Measurements from ENCODE around the gene PRPF6. TPM values are rescaled to one million over a fixed set of nuclear protein-coding genes. Genes with fewer than 3 reads are reported as not detected.

The PRPF6 gene
- total RNA-seq, 1 donor from 2014 or later: 52.6 TPM

DNA sequence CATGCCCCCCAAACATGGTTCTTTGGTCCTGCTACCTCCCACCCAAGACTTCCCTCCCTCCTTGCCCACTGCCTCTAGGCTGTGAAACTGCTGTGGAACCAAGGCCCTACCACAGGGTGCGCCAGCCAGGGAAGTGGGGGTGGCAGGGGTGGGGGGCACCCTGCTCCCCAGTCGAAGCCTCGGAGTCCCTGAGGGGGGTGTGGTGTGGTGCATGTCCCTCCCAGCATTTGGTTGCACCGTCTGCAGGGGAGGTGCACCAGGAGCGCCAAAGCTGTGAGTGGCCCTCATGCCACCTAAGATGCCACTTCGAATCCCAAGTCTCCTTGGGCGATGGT lies 96.6 kb downstream of the PRPF6 start:
- H3K79me2 ChIP-seq (ENCODE audit: insufficient read depth, low read length): no peaks in the 10 kb centered on the region
- no peaks in the 10 kb centered on the region for H3K27me3 ChIP-seq (ENCODE audit: insufficient read depth, low read length)
- no peak overlapping the region for H3K4me3 ChIP-seq (ENCODE audit: insufficient read depth, low read depth, low read length)
- no peak for TF ChIP-seq EZH2 (IDR thresholded peaks at IDR 0.05; ENCODE audit: insufficient read depth, low read length)
- TF ChIP-seq, protein P1, sequence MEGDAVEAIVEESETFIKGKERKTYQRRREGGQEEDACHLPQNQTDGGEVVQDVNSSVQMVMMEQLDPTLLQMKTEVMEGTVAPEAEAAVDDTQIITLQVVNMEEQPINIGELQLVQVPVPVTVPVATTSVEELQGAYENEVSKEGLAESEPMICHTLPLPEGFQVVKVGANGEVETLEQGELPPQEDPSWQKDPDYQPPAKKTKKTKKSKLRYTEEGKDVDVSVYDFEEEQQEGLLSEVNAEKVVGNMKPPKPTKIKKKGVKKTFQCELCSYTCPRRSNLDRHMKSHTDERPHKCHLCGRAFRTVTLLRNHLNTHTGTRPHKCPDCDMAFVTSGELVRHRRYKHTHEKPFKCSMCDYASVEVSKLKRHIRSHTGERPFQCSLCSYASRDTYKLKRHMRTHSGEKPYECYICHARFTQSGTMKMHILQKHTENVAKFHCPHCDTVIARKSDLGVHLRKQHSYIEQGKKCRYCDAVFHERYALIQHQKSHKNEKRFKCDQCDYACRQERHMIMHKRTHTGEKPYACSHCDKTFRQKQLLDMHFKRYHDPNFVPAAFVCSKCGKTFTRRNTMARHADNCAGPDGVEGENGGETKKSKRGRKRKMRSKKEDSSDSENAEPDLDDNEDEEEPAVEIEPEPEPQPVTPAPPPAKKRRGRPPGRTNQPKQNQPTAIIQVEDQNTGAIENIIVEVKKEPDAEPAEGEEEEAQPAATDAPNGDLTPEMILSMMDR (IDR thresholded peaks at IDR 0.05; ENCODE audit: insufficient read depth, low read depth, low read length): no peak
- no peak overlapping the region for H3K27ac ChIP-seq (ENCODE audit: low read depth, low read length)
- H3K36me3 ChIP-seq (ENCODE audit: insufficient read depth, low read length): no peaks in the 10 kb centered on the region
- DNase-seq (ENCODE audit: low read depth): no peak
- H3K27ac Mint-ChIP-seq (ENCODE audit: unreplicated experiment): no peak overlapping the region
- no peaks in the 10 kb centered on the region for H3K4me1 Mint-ChIP-seq (ENCODE audit: low read depth, unreplicated experiment)
- no peak overlapping the region for H3K9ac ChIP-seq (ENCODE audit: low read length)
- H3K4me3 Mint-ChIP-seq (ENCODE audit: unreplicated experiment): no peak overlapping the region
- H2AFZ ChIP-seq (ENCODE audit: low read depth, low read length): no peak overlapping the region
- no peaks in the 10 kb centered on the region for H3K36me3 Mint-ChIP-seq (ENCODE audit: low read depth, unreplicated experiment)
- H4K20me1 ChIP-seq (ENCODE audit: insufficient read depth, low read length): peaks cover 15% of the 10 kb centered on the region
- H3K9me3 Mint-ChIP-seq (ENCODE audit: unreplicated experiment): no peaks in the 10 kb centered on the region
- H3K4me1 ChIP-seq (ENCODE audit: insufficient read depth, low read length): peaks cover 8% of the 10 kb centered on the region
- no peak overlapping the region for H3K4me2 ChIP-seq (ENCODE audit: low read length)
- no peaks in the 10 kb centered on the region for H3K9me3 ChIP-seq (ENCODE audit: insufficient read depth, low read depth, low read length)
- no peak for FAIRE-seq
- H3K27me3 Mint-ChIP-seq (ENCODE audit: low read depth, unreplicated experiment): no peaks in the 10 kb centered on the region

DNA sequence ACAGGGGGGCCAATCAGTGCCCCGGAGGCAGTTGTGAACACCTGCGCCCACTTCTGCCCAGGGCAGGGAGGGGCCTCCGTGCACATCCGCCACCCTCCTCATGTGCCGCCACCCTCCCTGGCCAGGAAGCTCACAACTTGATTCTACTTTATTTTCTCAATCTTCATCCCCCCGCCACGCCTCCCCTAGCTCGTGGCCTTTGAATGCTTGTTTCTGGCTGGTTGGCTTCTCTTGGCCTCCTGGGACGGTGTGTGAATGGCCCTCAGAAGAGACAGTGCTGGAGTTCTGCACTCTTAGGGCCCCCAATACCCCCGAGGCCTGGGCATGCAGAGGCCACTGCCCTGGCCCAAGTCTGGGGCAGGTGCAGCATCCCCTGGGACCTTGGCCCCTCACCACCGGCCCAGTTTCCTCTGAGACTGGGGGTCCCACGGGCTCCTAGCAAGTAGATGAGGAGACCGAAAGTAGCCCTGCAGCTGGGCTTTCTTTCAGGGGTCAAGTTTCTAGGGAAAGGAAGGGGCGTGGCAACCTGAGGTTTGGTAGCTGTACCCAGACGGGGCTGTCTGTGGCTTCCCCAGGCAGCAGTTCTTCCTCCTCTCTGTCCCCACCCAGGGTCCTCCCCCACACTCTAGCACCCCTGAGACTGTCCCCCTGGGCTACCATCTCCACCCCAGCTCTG lies 97.1 kb downstream of the PRPF6 start:
- no peak overlapping the region for H3K27ac ChIP-seq (ENCODE audit: low read depth, low read length)
- H3K36me3 Mint-ChIP-seq (ENCODE audit: low read depth, unreplicated experiment): no peaks in the 10 kb centered on the region
- H2AFZ ChIP-seq (ENCODE audit: low read depth, low read length): no peak overlapping the region
- peak overlapping the region; percentile 96 for H3K4me2 ChIP-seq (ENCODE audit: low read length)
- DNase-seq (ENCODE audit: low read depth) (no peak), FAIRE-seq (no peak)
- H3K4me1 ChIP-seq (ENCODE audit: insufficient read depth, low read length): peaks cover 8% of the 10 kb centered on the region
- H3K27ac Mint-ChIP-seq (ENCODE audit: unreplicated experiment): no peak overlapping the region
- no peaks in the 10 kb centered on the region for H3K36me3 ChIP-seq (ENCODE audit: insufficient read depth, low read length)
- peaks cover 3% of the 10 kb centered on the region for H3K27me3 ChIP-seq (ENCODE audit: insufficient read depth, low read length)
- H3K27me3 Mint-ChIP-seq (ENCODE audit: low read depth, unreplicated experiment): no peaks in the 10 kb centered on the region
- no peak overlapping the region for H3K4me3 Mint-ChIP-seq (ENCODE audit: unreplicated experiment)
- H4K20me1 ChIP-seq (ENCODE audit: insufficient read depth, low read length): peaks cover 15% of the 10 kb centered on the region
- H3K9me3 ChIP-seq (ENCODE audit: insufficient read depth, low read depth, low read length): no peaks in the 10 kb centered on the region
- no peaks in the 10 kb centered on the region for H3K4me1 Mint-ChIP-seq (ENCODE audit: low read depth, unreplicated experiment)
- no peaks in the 10 kb centered on the region for H3K9me3 Mint-ChIP-seq (ENCODE audit: unreplicated experiment)
- no peak overlapping the region for H3K9ac ChIP-seq (ENCODE audit: low read length)
- TF ChIP-seq, protein P1 (IDR thresholded peaks at IDR 0.05; ENCODE audit: insufficient read depth, low read depth, low read length): no peak
- no peak for TF ChIP-seq EZH2 (IDR thresholded peaks at IDR 0.05; ENCODE audit: insufficient read depth, low read length)
- no peak overlapping the region for H3K4me3 ChIP-seq (ENCODE audit: insufficient read depth, low read depth, low read length)
- no peaks in the 10 kb centered on the region for H3K79me2 ChIP-seq (ENCODE audit: insufficient read depth, low read length)

DNA sequence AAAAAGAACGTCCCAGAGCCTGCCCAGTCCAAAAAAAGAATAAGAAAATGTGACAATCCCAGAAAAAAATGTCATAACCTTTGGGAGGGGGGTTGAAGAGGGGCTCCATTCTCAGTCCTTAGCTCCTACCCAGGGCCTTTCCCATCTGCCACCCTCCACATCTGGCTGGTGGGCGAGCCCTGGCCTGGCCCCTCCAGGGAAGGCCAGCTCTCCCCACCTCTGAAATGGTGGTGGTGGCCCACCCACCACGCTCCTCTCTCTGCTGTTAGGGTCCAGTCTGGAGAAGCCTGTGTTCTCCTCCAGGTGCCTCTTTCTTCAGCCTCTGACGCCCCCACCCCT lies 98.0 kb downstream of the PRPF6 start:
- no peak for TF ChIP-seq EZH2 (IDR thresholded peaks at IDR 0.05; ENCODE audit: insufficient read depth, low read length)
- TF ChIP-seq, protein P1 (IDR thresholded peaks at IDR 0.05; ENCODE audit: insufficient read depth, low read depth, low read length): no peak
- Histone ChIP-seq H3K9ac (ENCODE audit: low read length) (peak overlapping the region; percentile 79), H2AFZ (ENCODE audit: low read depth, low read length) (no peak overlapping the region)

More for the DNA sequence above, 98.0 kb downstream of the PRPF6 start:
- no peaks in the 10 kb centered on the region for H3K79me2 ChIP-seq (ENCODE audit: insufficient read depth, low read length)
- no peak overlapping the region for H3K27ac ChIP-seq (ENCODE audit: low read depth, low read length)
- no peaks in the 10 kb centered on the region for H3K36me3 Mint-ChIP-seq (ENCODE audit: low read depth, unreplicated experiment)
- H3K4me2 ChIP-seq (ENCODE audit: low read length): peak overlapping the region; percentile 96
- peaks cover 12% of the 10 kb centered on the region for H3K4me1 ChIP-seq (ENCODE audit: insufficient read depth, low read length)
- H3K4me1 Mint-ChIP-seq (ENCODE audit: low read depth, unreplicated experiment): no peaks in the 10 kb centered on the region
- peaks cover 15% of the 10 kb centered on the region for H4K20me1 ChIP-seq (ENCODE audit: insufficient read depth, low read length)
- FAIRE-seq: no peak
- no peaks in the 10 kb centered on the region for H3K27me3 Mint-ChIP-seq (ENCODE audit: low read depth, unreplicated experiment)
- H3K9me3 Mint-ChIP-seq (ENCODE audit: unreplicated experiment): no peaks in the 10 kb centered on the region
- no peak for DNase-seq (ENCODE audit: low read depth)
- H3K36me3 ChIP-seq (ENCODE audit: insufficient read depth, low read length): no peaks in the 10 kb centered on the region
- H3K4me3 ChIP-seq (ENCODE audit: insufficient read depth, low read depth, low read length): peak overlapping the region; percentile 66
- H3K9me3 ChIP-seq (ENCODE audit: insufficient read depth, low read depth, low read length): no peaks in the 10 kb centered on the region
- H3K27ac Mint-ChIP-seq (ENCODE audit: unreplicated experiment): no peak overlapping the region
- H3K4me3 Mint-ChIP-seq (ENCODE audit: unreplicated experiment): peak overlapping the region; percentile 80
- H3K27me3 ChIP-seq (ENCODE audit: insufficient read depth, low read length): peaks cover 6% of the 10 kb centered on the region
